ENCODE data around the gene RFX8. TPM values are rescaled to one million over a fixed set of nuclear protein-coding genes. Genes with fewer than 3 reads are reported as not detected.

The RFX8 gene
- total RNA-seq, 1 experiment from 2014 or later = not detected

- POLR2A ChIA-PET (ENCODE audit: low non-redundant PET) = interaction anchor here (0.6 kb wide), 1 partner anchor 353 kb away, joined by 4 read pairs; no protein-coding TSS in a partner anchor
- no peak for DNase-seq (ENCODE audit: low spot score)
- CTCF ChIA-PET = no interaction called here
- H3K9me3 ChIP-seq (ENCODE audit: low read depth, low read length, poor library complexity, severe bottlenecking) = no peaks in the 10 kb centered on the region
- H3K4me1 ChIP-seq (ENCODE audit: insufficient read depth, low read length, poor library complexity, severe bottlenecking) = no peaks in the 10 kb centered on the region
- intact Hi-C loops (cut with micrococcal nuclease; ENCODE audit: unreplicated experiment) = no loop called here
- H3K27me3 ChIP-seq (replicated peaks; ENCODE audit: insufficient read depth, low read depth, low read length, poor library complexity) = peaks cover 9% of the 10 kb centered on the region
- no peaks in the 10 kb centered on the region for H3K36me3 ChIP-seq (ENCODE audit: insufficient read depth, low read length, poor library complexity, severe bottlenecking)
- TF ChIP-seq EZH2 (IDR thresholded peaks at IDR 0.05; ENCODE audit: borderline replicate concordance, low read depth, low read length, poor library complexity, severe bottlenecking) = no peak
- TF ChIP-seq, protein P1, sequence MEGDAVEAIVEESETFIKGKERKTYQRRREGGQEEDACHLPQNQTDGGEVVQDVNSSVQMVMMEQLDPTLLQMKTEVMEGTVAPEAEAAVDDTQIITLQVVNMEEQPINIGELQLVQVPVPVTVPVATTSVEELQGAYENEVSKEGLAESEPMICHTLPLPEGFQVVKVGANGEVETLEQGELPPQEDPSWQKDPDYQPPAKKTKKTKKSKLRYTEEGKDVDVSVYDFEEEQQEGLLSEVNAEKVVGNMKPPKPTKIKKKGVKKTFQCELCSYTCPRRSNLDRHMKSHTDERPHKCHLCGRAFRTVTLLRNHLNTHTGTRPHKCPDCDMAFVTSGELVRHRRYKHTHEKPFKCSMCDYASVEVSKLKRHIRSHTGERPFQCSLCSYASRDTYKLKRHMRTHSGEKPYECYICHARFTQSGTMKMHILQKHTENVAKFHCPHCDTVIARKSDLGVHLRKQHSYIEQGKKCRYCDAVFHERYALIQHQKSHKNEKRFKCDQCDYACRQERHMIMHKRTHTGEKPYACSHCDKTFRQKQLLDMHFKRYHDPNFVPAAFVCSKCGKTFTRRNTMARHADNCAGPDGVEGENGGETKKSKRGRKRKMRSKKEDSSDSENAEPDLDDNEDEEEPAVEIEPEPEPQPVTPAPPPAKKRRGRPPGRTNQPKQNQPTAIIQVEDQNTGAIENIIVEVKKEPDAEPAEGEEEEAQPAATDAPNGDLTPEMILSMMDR (conservative IDR thresholded peaks at IDR 0.05; ENCODE audit: low read depth, low read length) = no peak
- H3K4me3 ChIP-seq (ENCODE audit: low read depth, low read length, poor library complexity, severe bottlenecking) = no peak overlapping the region
- no peak overlapping the region for H3K27ac ChIP-seq (ENCODE audit: low read depth, low read length, poor library complexity, severe bottlenecking)
- BruUV-seq (replicated peaks) = no TSS peak
Observed at GRCh38 chr2:101362316-101362715, 112.6 kb downstream of the RFX8 start.

- no TSS peak for BruUV-seq (replicated peaks)
- Histone ChIP-seq H3K9me3 (ENCODE audit: low read depth, low read length, poor library complexity, severe bottlenecking) (no peaks in the 10 kb centered on the region), H3K27ac (ENCODE audit: low read depth, low read length, poor library complexity, severe bottlenecking) (no peak overlapping the region), H3K4me3 (ENCODE audit: low read depth, low read length, poor library complexity, severe bottlenecking) (no peak overlapping the region), H3K4me1 (ENCODE audit: insufficient read depth, low read length, poor library complexity, severe bottlenecking) (no peaks in the 10 kb centered on the region), H3K27me3 (replicated peaks; ENCODE audit: insufficient read depth, low read depth, low read length, poor library complexity) (peaks cover 9% of the 10 kb centered on the region), H3K36me3 (ENCODE audit: insufficient read depth, low read length, poor library complexity, severe bottlenecking) (no peaks in the 10 kb centered on the region)
- intact Hi-C loops (cut with micrococcal nuclease; ENCODE audit: unreplicated experiment) = no loop called here
- CTCF ChIA-PET = no interaction called here
- no peak for TF ChIP-seq EZH2 (IDR thresholded peaks at IDR 0.05; ENCODE audit: borderline replicate concordance, low read depth, low read length, poor library complexity, severe bottlenecking)
- TF ChIP-seq, protein P1 (conservative IDR thresholded peaks at IDR 0.05; ENCODE audit: low read depth, low read length) = no peak
- no peak for DNase-seq (ENCODE audit: low spot score)
- POLR2A ChIA-PET (ENCODE audit: low non-redundant PET) = interaction anchor here (0.6 kb wide), 1 partner anchor 352 kb away, joined by 4 read pairs; no protein-coding TSS in a partner anchor
Observed at GRCh38 chr2:101361522-101361921, 113.4 kb downstream of the RFX8 start.

GRCh38 chr2:101361121-101361520 is 113.8 kb downstream of the RFX8 start:
- peaks cover 9% of the 10 kb centered on the region for H3K27me3 ChIP-seq (replicated peaks; ENCODE audit: insufficient read depth, low read depth, low read length, poor library complexity)
- no TSS peak for BruUV-seq (replicated peaks)

More at GRCh38 chr2:101361121-101361520, 113.8 kb downstream of the RFX8 start:
- ChIA-PET POLR2A (ENCODE audit: low non-redundant PET) (no interaction called here), CTCF (no interaction called here)
- intact Hi-C loops (cut with micrococcal nuclease; ENCODE audit: unreplicated experiment) = no loop called here
- H3K4me3 ChIP-seq (ENCODE audit: low read depth, low read length, poor library complexity, severe bottlenecking) = no peak overlapping the region
- TF ChIP-seq EZH2 (IDR thresholded peaks at IDR 0.05; ENCODE audit: borderline replicate concordance, low read depth, low read length, poor library complexity, severe bottlenecking) = no peak
- TF ChIP-seq, protein P1 (conservative IDR thresholded peaks at IDR 0.05; ENCODE audit: low read depth, low read length) = no peak
- no peaks in the 10 kb centered on the region for H3K4me1 ChIP-seq (ENCODE audit: insufficient read depth, low read length, poor library complexity, severe bottlenecking)
- no peaks in the 10 kb centered on the region for H3K36me3 ChIP-seq (ENCODE audit: insufficient read depth, low read length, poor library complexity, severe bottlenecking)
- H3K27ac ChIP-seq (ENCODE audit: low read depth, low read length, poor library complexity, severe bottlenecking) = no peak overlapping the region
- H3K9me3 ChIP-seq (ENCODE audit: low read depth, low read length, poor library complexity, severe bottlenecking) = no peaks in the 10 kb centered on the region
- no peak for DNase-seq (ENCODE audit: low spot score)

Data from A673 (cell line).